CD4-positive, alpha-beta T cell (primary cell): ENCODE measurements around the gene ERC2. TPM values are rescaled to one million over a fixed set of nuclear protein-coding genes. Genes with fewer than 3 reads are reported as not detected.

Source experiments
- ATAC-seq: fragments of 200-7000 bp; cut with Tn5 transposase; one replicate; pipeline ENCODE4 v1.10.0; 2022; ENCODE audit warnings: mild to moderate bottlenecking; ENCODE audit not compliant: poor library complexity
- CTCF ChIA-PET: fragments of 350-600 bp; sonication (Branson Sonifier 250); formaldehyde crosslinking; loops from one replicate; lab custom pipeline; 2021; ENCODE audit warnings: antibody characterized with exemption, inconsistent platforms; lab: Charles Lee
- POLR2A ChIA-PET: fragments of 350-600 bp; sonication (Branson Sonifier 250); formaldehyde crosslinking; loops from one replicate; lab custom pipeline; 2021; ENCODE audit warnings: antibody characterized with exemption, inconsistent platforms; lab: Charles Lee
- DNase-seq, 14 experiments: peaks; one replicate each; pipeline ENCODE4 v3.0.0-alpha.2; 2013 to 2020; ENCODE audit warnings: mixed read lengths in 2 of 14
- H3K27ac ChIP-seq, 2 donors: one replicate each; pipeline versions ENCODE4 v1.5.1 to v1.7.0; 2013; ENCODE audit warnings: low read length in 2 of 2, low read depth in 1 of 2, mild to moderate bottlenecking in 1 of 2
- H3K27me3 ChIP-seq, 2 experiments: 1 replicate in 1 of 2; 2 replicates in 1 of 2; pipeline versions ENCODE4 v1.6.1 to v1.7.0; 2013; ENCODE audit warnings: low read length in 2 of 2, control low read depth in 1 of 2, mild to moderate bottlenecking in 1 of 2, moderate library complexity in 1 of 2; ENCODE audit not compliant: insufficient read depth in 2 of 2, control insufficient read depth in 1 of 2
- H3K36me3 ChIP-seq: one replicate; pipeline ENCODE4 v1.6.1; 2013; ENCODE audit warnings: low read length, control low read depth; ENCODE audit not compliant: insufficient read depth
- H3K4me1 ChIP-seq: one replicate; pipeline ENCODE4 v1.6.1; 2013; ENCODE audit warnings: low read length, control low read depth; ENCODE audit not compliant: insufficient read depth
- H3K4me3 ChIP-seq: one replicate; pipeline ENCODE4 v1.5.1; 2013; ENCODE audit warnings: mild to moderate bottlenecking, low read length, moderate library complexity
- H3K9me3 ChIP-seq, 2 experiments: 1 replicate in 1 of 2; 2 replicates in 1 of 2; pipeline versions ENCODE4 v1.6.1 to v1.7.0; 2013; ENCODE audit warnings: low read length in 2 of 2, mild to moderate bottlenecking in 2 of 2, control low read depth in 1 of 2, moderate library complexity in 1 of 2; ENCODE audit not compliant: control insufficient read depth in 1 of 2, insufficient read depth in 1 of 2
- H3K27ac Mint-ChIP-seq: one replicate; pipeline ENCODE4 v1.8.0; 2020; ENCODE audit warnings: mixed read lengths
- H3K27me3 Mint-ChIP-seq: one replicate; pipeline ENCODE4 v1.8.0; 2021; ENCODE audit warnings: mixed read lengths
- H3K36me3 Mint-ChIP-seq: one replicate; pipeline ENCODE4 v1.8.0; 2021; ENCODE audit warnings: low read depth, mixed read lengths
- H3K4me1 Mint-ChIP-seq: one replicate; pipeline ENCODE4 v1.8.0; 2021; ENCODE audit warnings: low read depth, mixed read lengths
- H3K4me3 Mint-ChIP-seq: one replicate; pipeline ENCODE4 v1.8.0; 2020; ENCODE audit warnings: mild to moderate bottlenecking, mixed read lengths
- H3K9me3 Mint-ChIP-seq: one replicate; pipeline ENCODE4 v1.8.0; 2020; ENCODE audit warnings: mixed read lengths
- CTCF ChIP-seq: fragments of 200-600 bp; IDR thresholded peaks from one replicate; pipeline ENCODE4 v1.8.0; 2022; ENCODE audit warnings: antibody characterized with exemption, mild to moderate bottlenecking
- intact Hi-C, 2 experiments: fragments of 100-400 bp; cut with DNase I in 1 of 2; cut with micrococcal nuclease in 1 of 2; formaldehyde crosslinking; loops; one replicate each; pipeline versions ENCODE4 v1.15.1 to v1.9.0; 2023 to 2025; cut with DNase I, micrococcal nuclease
- total RNA-seq, 174 experiments: library from RNA in 2 of 174; stranded (reverse) in 2 of 174; gene quantifications; one replicate each; pipeline ENCODE4 v1.2.3 and lab custom pipeline; 2021 to 2026

Gene ERC2
- total RNA-seq, 2 experiments from 2014 or later, result not detected

- no peaks in the 10 kb centered on the region for H3K36me3 ChIP-seq
- no peak for ATAC-seq
- H3K27me3 Mint-ChIP-seq, result no peaks in the 10 kb centered on the region
- no peak overlapping the region for H3K4me3 Mint-ChIP-seq
- no peaks in the 10 kb centered on the region for H3K9me3 Mint-ChIP-seq
- intact Hi-C loops, result no loop called here
- CTCF ChIA-PET, result no interaction called here
- DNase-seq, result no peak
- POLR2A ChIA-PET, result no interaction called here
- H3K4me1 Mint-ChIP-seq, result no peaks in the 10 kb centered on the region
- TF ChIP-seq CTCF, result no peak
- no peaks in the 10 kb centered on the region for H3K36me3 Mint-ChIP-seq
- H3K4me3 ChIP-seq, result no peak overlapping the region
- peaks cover 0 to 6% of the 10 kb centered on the region in 2 experiments for H3K9me3 ChIP-seq
- no peak overlapping the region for H3K27ac ChIP-seq
- H3K4me1 ChIP-seq, result no peaks in the 10 kb centered on the region
- no peak overlapping the region for H3K27ac Mint-ChIP-seq
- no peaks in the 10 kb centered on the region for H3K27me3 ChIP-seq
Observed at GRCh38 chr3:55557549-55557948, 910.7 kb downstream of the ERC2 start.

GRCh38 chr3:55556619-55557537 is 911.4 kb downstream of the ERC2 start:
- Histone ChIP-seq H3K36me3 (no peaks in the 10 kb centered on the region), H3K9me3 (peaks cover 0 to 6% of the 10 kb centered on the region in 2 experiments), H3K4me1 (no peaks in the 10 kb centered on the region), H3K27ac (no peak overlapping the region), H3K27me3 (no peaks in the 10 kb centered on the region), H3K4me3 (no peak overlapping the region)
- Mint-ChIP-seq H3K27ac (no peak overlapping the region), H3K36me3 (no peaks in the 10 kb centered on the region), H3K4me3 (no peak overlapping the region), H3K9me3 (no peaks in the 10 kb centered on the region), H3K27me3 (no peaks in the 10 kb centered on the region), H3K4me1 (no peaks in the 10 kb centered on the region)
- DNase-seq (no peak), ATAC-seq (no peak)
- no peak for TF ChIP-seq CTCF
- intact Hi-C loops, result no loop called here
- ChIA-PET CTCF (no interaction called here), POLR2A (no interaction called here)

- DNase-seq (no peak), ATAC-seq (no peak)
- Mint-ChIP-seq H3K4me1 (no peaks in the 10 kb centered on the region), H3K27me3 (no peaks in the 10 kb centered on the region), H3K4me3 (no peak overlapping the region), H3K9me3 (no peaks in the 10 kb centered on the region), H3K36me3 (no peaks in the 10 kb centered on the region), H3K27ac (no peak overlapping the region)
- Histone ChIP-seq H3K9me3 (peaks cover 0 to 6% of the 10 kb centered on the region in 2 experiments), H3K4me1 (no peaks in the 10 kb centered on the region), H3K27me3 (no peaks in the 10 kb centered on the region), H3K27ac (no peak overlapping the region), H3K4me3 (no peak overlapping the region), H3K36me3 (no peaks in the 10 kb centered on the region)
- ChIA-PET POLR2A (no interaction called here), CTCF (no interaction called here)
- intact Hi-C loops, result no loop called here
- no peak for TF ChIP-seq CTCF
Observed at GRCh38 chr3:55555873-55556618, 912.2 kb downstream of the ERC2 start.
